ENCODE results near the gene ZNF329. TPM values are rescaled to one million over a fixed set of nuclear protein-coding genes. Genes with fewer than 3 reads are reported as not detected.

The ZNF329 gene
- total RNA-seq, 1 experiment from 2014 or later = 10.5 TPM

DNA sequence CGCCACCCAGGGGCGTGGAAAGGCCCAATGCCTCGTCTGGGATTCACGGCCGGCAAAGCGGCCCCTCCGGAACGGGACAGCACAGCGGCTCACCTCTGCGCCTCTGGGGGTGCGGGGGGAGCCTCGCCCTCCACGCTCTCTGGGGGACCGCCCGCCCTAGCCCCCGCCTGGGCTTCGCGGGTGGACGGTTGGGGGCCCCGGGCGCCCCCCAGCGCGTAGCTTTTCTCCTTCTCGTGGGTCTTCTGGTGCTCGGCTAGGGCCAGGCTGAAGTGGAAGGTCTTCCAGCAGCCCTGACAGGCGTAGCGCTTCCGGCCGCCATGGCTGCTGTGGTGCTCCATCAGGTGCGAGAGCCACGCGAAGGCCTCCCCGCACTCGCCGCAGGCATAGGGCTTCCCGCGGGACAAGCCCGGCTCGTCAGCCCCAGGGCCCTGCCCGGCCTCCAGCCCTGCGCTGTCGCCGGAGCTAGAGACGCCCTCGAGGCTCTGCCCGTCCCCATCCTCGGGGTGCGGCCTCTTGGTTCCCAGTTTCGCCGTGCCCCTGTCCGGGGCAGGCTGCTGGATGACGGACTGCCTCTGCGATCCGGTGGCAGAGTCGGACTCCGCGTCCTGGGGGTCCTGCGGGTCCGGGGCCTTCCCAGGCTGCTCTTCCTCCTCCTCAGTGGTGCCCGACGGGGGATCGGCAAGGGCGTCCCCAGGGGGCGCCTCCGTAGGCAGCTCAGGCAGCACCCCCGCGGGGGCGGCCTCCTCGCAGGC lies 65.8 kb downstream of the ZNF329 start:
- Histone ChIP-seq H3K4me3 (ENCODE audit: low read length) (no peak overlapping the region), H4K20me1 (ENCODE audit: low read length) (no peaks in the 10 kb centered on the region), H3K27ac (ENCODE audit: low read length) (no peak overlapping the region), H2AFZ (ENCODE audit: low read length) (no peak overlapping the region), H3K9ac (ENCODE audit: low read length) (no peak overlapping the region), H3K36me3 (ENCODE audit: low read depth, low read length) (no peaks in the 10 kb centered on the region), H3K27me3 (ENCODE audit: low read length) (no peaks in the 10 kb centered on the region), H3K9me3 (ENCODE audit: low read length) (peaks cover 54% of the 10 kb centered on the region), H3K79me2 (ENCODE audit: low read length) (no peaks in the 10 kb centered on the region), H3F3A (ENCODE audit: low read length, unreplicated experiment) (no peaks in the 10 kb centered on the region), H3K9me2 (replicated peaks; ENCODE audit: low read length) (no peaks in the 10 kb centered on the region), H3K4me2 (ENCODE audit: low read length) (no peak overlapping the region), H3K4me1 (ENCODE audit: insufficient read depth, low read length) (no peaks in the 10 kb centered on the region)
- intact Hi-C loops (cut with micrococcal nuclease) = no loop called here
- TF ChIP-seq, protein P1, sequence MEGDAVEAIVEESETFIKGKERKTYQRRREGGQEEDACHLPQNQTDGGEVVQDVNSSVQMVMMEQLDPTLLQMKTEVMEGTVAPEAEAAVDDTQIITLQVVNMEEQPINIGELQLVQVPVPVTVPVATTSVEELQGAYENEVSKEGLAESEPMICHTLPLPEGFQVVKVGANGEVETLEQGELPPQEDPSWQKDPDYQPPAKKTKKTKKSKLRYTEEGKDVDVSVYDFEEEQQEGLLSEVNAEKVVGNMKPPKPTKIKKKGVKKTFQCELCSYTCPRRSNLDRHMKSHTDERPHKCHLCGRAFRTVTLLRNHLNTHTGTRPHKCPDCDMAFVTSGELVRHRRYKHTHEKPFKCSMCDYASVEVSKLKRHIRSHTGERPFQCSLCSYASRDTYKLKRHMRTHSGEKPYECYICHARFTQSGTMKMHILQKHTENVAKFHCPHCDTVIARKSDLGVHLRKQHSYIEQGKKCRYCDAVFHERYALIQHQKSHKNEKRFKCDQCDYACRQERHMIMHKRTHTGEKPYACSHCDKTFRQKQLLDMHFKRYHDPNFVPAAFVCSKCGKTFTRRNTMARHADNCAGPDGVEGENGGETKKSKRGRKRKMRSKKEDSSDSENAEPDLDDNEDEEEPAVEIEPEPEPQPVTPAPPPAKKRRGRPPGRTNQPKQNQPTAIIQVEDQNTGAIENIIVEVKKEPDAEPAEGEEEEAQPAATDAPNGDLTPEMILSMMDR (conservative IDR thresholded peaks at IDR 0.05; ENCODE audit: low read depth, low read length) = no peak
- TF ChIP-seq EZH2 (IDR thresholded peaks at IDR 0.05; ENCODE audit: low read length, unreplicated experiment) = no peak
- no peak for TF ChIP-seq EZH2phosphoT487 (IDR thresholded peaks at IDR 0.05; ENCODE audit: borderline replicate concordance, low read length)
- BruUV-seq (replicated peaks) = no TSS peak
- POLR2A ChIA-PET (ENCODE audit: unreplicated experiment) = no interaction called here
- CTCF ChIA-PET = no interaction called here
- DNase-seq = no peak
- ATAC-seq = no peak

DNA sequence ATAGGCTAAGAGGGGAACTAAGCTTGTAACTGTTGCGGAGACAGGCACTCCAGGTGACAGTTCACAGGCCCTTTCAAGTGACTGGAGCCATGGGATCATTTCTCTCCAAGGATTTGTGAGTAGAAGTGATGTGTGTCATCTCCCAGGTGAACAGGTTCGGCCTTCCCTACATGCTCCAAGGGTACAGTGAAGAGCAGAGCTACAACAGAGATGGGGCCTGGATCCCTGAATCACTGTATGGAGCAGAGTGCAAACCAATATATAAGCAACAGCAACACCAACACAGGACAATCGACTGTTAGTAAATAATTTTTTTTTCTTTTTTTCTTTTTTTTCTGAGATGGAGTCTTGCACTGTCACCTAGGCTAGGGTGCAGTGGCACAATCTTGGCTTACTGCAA lies 67.6 kb downstream of the ZNF329 start:
- peaks cover 53% of the 10 kb centered on the region for H3K9me3 ChIP-seq (ENCODE audit: low read length)
- TF ChIP-seq EZH2phosphoT487 (IDR thresholded peaks at IDR 0.05; ENCODE audit: borderline replicate concordance, low read length) (no peak), EZH2 (IDR thresholded peaks at IDR 0.05; ENCODE audit: low read length, unreplicated experiment) (no peak)
- TF ChIP-seq, protein P1 (conservative IDR thresholded peaks at IDR 0.05; ENCODE audit: low read depth, low read length) = no peak
- ATAC-seq = no peak

GRCh38 chr19:58079792-58080191 lies 70.8 kb downstream of the ZNF329 start:
- Histone ChIP-seq H4K20me1 (ENCODE audit: low read length) (no peaks in the 10 kb centered on the region), H3K27ac (ENCODE audit: low read length) (no peak overlapping the region), H3K9me2 (replicated peaks; ENCODE audit: low read length) (no peaks in the 10 kb centered on the region), H3K79me2 (ENCODE audit: low read length) (no peaks in the 10 kb centered on the region), H3K4me3 (ENCODE audit: low read length) (no peak overlapping the region), H3K9me3 (ENCODE audit: low read length) (peaks cover 43% of the 10 kb centered on the region), H3K4me1 (ENCODE audit: insufficient read depth, low read length) (no peaks in the 10 kb centered on the region), H2AFZ (ENCODE audit: low read length) (no peak overlapping the region), H3F3A (ENCODE audit: low read length, unreplicated experiment) (no peaks in the 10 kb centered on the region), H3K36me3 (ENCODE audit: low read depth, low read length) (no peaks in the 10 kb centered on the region), H3K4me2 (ENCODE audit: low read length) (no peak overlapping the region), H3K9ac (ENCODE audit: low read length) (no peak overlapping the region), H3K27me3 (ENCODE audit: low read length) (no peaks in the 10 kb centered on the region)
- DNase-seq = no peak
- BruUV-seq (replicated peaks) = no TSS peak
- POLR2A ChIA-PET (ENCODE audit: unreplicated experiment) = no interaction called here
- CTCF ChIA-PET = no interaction called here
- TF ChIP-seq EZH2 (IDR thresholded peaks at IDR 0.05; ENCODE audit: low read length, unreplicated experiment) = no peak
- TF ChIP-seq, protein P1 (conservative IDR thresholded peaks at IDR 0.05; ENCODE audit: low read depth, low read length) = no peak
- TF ChIP-seq EZH2phosphoT487 (IDR thresholded peaks at IDR 0.05; ENCODE audit: borderline replicate concordance, low read length) = no peak
- intact Hi-C loops (cut with micrococcal nuclease) = no loop called here
- no peak for ATAC-seq

More for the DNA sequence above, 67.6 kb downstream of the ZNF329 start:
- H3K9me2 ChIP-seq (replicated peaks; ENCODE audit: low read length) = no peaks in the 10 kb centered on the region
- POLR2A ChIA-PET (ENCODE audit: unreplicated experiment) = no interaction called here
- H2AFZ ChIP-seq (ENCODE audit: low read length) = no peak overlapping the region
- H3F3A ChIP-seq (ENCODE audit: low read length, unreplicated experiment) = no peaks in the 10 kb centered on the region
- H3K36me3 ChIP-seq (ENCODE audit: low read depth, low read length) = no peaks in the 10 kb centered on the region
- DNase-seq = no peak
- no peaks in the 10 kb centered on the region for H3K27me3 ChIP-seq (ENCODE audit: low read length)
- no peaks in the 10 kb centered on the region for H3K79me2 ChIP-seq (ENCODE audit: low read length)
- H3K4me3 ChIP-seq (ENCODE audit: low read length) = no peak overlapping the region
- H3K4me2 ChIP-seq (ENCODE audit: low read length) = no peak overlapping the region
- no peak overlapping the region for H3K9ac ChIP-seq (ENCODE audit: low read length)
- intact Hi-C loops (cut with micrococcal nuclease) = no loop called here
- H3K4me1 ChIP-seq (ENCODE audit: insufficient read depth, low read length) = no peaks in the 10 kb centered on the region
- H4K20me1 ChIP-seq (ENCODE audit: low read length) = no peaks in the 10 kb centered on the region
- BruUV-seq (replicated peaks) = no TSS peak
- H3K27ac ChIP-seq (ENCODE audit: low read length) = no peak overlapping the region
- CTCF ChIA-PET = no interaction called here

Data from PC-3 (cell line).